HepG2 (cell line): ENCODE measurements around the gene MRPS7. TPM values are rescaled to one million over a fixed set of nuclear protein-coding genes. Genes with fewer than 3 reads are reported as not detected.

ENCODE experiments used
- HIVEP1 ChIP-seq: sonication (generic); formaldehyde crosslinking; IDR thresholded peaks from 2 replicates; pipeline ENCODE4 v1.4.0; 2020; ENCODE audit warnings: mild to moderate bottlenecking, missing genetic modification reagents
- IRF2 ChIP-seq: IDR thresholded peaks from 2 replicates; pipeline ENCODE4 v1.6.1; 2018; ENCODE audit warnings: missing genetic modification reagents, missing compliant biosample characterization
- ISX ChIP-seq: sonication (generic); formaldehyde crosslinking; conservative IDR thresholded peaks from 2 replicates; pipeline ENCODE4 v1.5.0; 2020; ENCODE audit warnings: missing genetic modification reagents
- KMT2B ChIP-seq: IDR thresholded peaks from 2 replicates; pipeline ENCODE4 v1.6.1; 2016; ENCODE audit warnings: missing genetic modification reagents, missing compliant biosample characterization
- MYNN ChIP-seq: sonication (generic); formaldehyde crosslinking; IDR thresholded peaks from 2 replicates; pipeline ENCODE4 v1.4.0; 2020; ENCODE audit warnings: mild to moderate bottlenecking, low read depth, missing genetic modification reagents
- NFKB2 ChIP-seq: sonication (generic); formaldehyde crosslinking; IDR thresholded peaks from 2 replicates; pipeline ENCODE4 v1.4.0; 2020; ENCODE audit warnings: missing genetic modification reagents, borderline replicate concordance
- PCBP1 ChIP-seq: fragments of 200-400 bp; formaldehyde crosslinking; IDR thresholded peaks from 2 replicates; pipeline ENCODE4 v1.6.1; 2017; ENCODE audit warnings: mild to moderate bottlenecking, low read depth, low read length, borderline replicate concordance
- RFXAP ChIP-seq: sonication (generic); formaldehyde crosslinking; IDR thresholded peaks from 2 replicates; pipeline ENCODE4 v1.4.0; 2020; ENCODE audit warnings: missing genetic modification reagents, borderline replicate concordance
- SSRP1 ChIP-seq: IDR thresholded peaks from 2 replicates; pipeline ENCODE4 v1.6.1; 2016; ENCODE audit warnings: control low read depth
- TCF7 ChIP-seq: sonication (generic); IDR thresholded peaks from 2 replicates; pipeline ENCODE4 v1.6.1; 2016; ENCODE audit warnings: antibody characterized with exemption, low read depth
- U2AF1 ChIP-seq: fragments of 200-400 bp; formaldehyde crosslinking; optimal IDR thresholded peaks from 2 replicates; pipeline ENCODE3; 2017; ENCODE audit warnings: mild to moderate bottlenecking, low read depth, low read length
- XBP1 ChIP-seq: sonication (generic); formaldehyde crosslinking; IDR thresholded peaks from 2 replicates; pipeline ENCODE4 v1.5.0; 2020; ENCODE audit warnings: missing genetic modification reagents
- ZNF17 ChIP-seq: sonication (generic); formaldehyde crosslinking; IDR thresholded peaks from 2 replicates; pipeline ENCODE4 v1.5.0; 2020; ENCODE audit warnings: mild to moderate bottlenecking, missing genetic modification reagents
- ZNF501 ChIP-seq: sonication (generic); formaldehyde crosslinking; IDR thresholded peaks from 2 replicates; pipeline ENCODE4 v1.5.1; 2020; ENCODE audit warnings: mild to moderate bottlenecking, moderate library complexity, missing genetic modification reagents
- ZNF614 ChIP-seq: IDR thresholded peaks from 2 replicates; pipeline ENCODE4 v1.6.1; 2018; ENCODE audit warnings: missing biosample characterization, missing genetic modification reagents, inconsistent platforms, borderline replicate concordance
- polyA plus RNA-seq, 8 experiments: library from polyadenylated mRNA; depleted of rRNA in 3 of 8; stranded (reverse) in 7 of 8; unstranded in 1 of 8; fragments of >200 nt; fragmentation: Illumina TruSeq in 4 of 8; extraction: Trizol in 4 of 8; gene quantifications; 2 replicates each; pipeline versions ENCODE4 v1.2.1 to v1.2.3, GENCODE V29; 2011 to 2016; ENCODE audit warnings: low read depth in 4 of 8, missing spikeins in 1 of 8, mixed read lengths in 1 of 8; ENCODE audit not compliant: insufficient read depth in 1 of 8
- total RNA-seq, 5 experiments: library from RNA; depleted of rRNA; stranded (reverse); fragments of >200 nt; fragmentation: Illumina TruSeq; extraction: Trizol; gene quantifications; 2 replicates each; pipeline ENCODE4 v1.2.3, GENCODE V29; 2016; ENCODE audit warnings: low read depth in 1 of 5
- TF ChIP-seq, protein P1 (sequence below): sonication (generic); formaldehyde crosslinking; IDR thresholded peaks from 2 replicates; pipeline ENCODE4 v1.4.0; 2020; ENCODE audit warnings: missing genetic modification reagents, borderline replicate concordance
- TF ChIP-seq, protein P2 (sequence below): IDR thresholded peaks from 2 replicates; pipeline ENCODE4 v1.6.1; 2016; ENCODE audit warnings: mild to moderate bottlenecking, missing biosample characterization, missing genetic modification reagents
- TF ChIP-seq, protein P3 (sequence below): IDR thresholded peaks from 2 replicates; pipeline ENCODE4 v1.6.1; 2016; ENCODE audit warnings: mild to moderate bottlenecking
- TF ChIP-seq, protein P4 (sequence below): sonication (generic); formaldehyde crosslinking; IDR thresholded peaks from 2 replicates; pipeline ENCODE4 v1.4.0; 2020; ENCODE audit warnings: mild to moderate bottlenecking, missing genetic modification reagents, borderline replicate concordance

MRPS7 gene
- total and polyA plus RNA-seq, 2 of the 13 experiments (the other 11 are each of a cell fraction or from before 2014, with no cell fraction given), result 97.0 to 162 TPM

DNA sequence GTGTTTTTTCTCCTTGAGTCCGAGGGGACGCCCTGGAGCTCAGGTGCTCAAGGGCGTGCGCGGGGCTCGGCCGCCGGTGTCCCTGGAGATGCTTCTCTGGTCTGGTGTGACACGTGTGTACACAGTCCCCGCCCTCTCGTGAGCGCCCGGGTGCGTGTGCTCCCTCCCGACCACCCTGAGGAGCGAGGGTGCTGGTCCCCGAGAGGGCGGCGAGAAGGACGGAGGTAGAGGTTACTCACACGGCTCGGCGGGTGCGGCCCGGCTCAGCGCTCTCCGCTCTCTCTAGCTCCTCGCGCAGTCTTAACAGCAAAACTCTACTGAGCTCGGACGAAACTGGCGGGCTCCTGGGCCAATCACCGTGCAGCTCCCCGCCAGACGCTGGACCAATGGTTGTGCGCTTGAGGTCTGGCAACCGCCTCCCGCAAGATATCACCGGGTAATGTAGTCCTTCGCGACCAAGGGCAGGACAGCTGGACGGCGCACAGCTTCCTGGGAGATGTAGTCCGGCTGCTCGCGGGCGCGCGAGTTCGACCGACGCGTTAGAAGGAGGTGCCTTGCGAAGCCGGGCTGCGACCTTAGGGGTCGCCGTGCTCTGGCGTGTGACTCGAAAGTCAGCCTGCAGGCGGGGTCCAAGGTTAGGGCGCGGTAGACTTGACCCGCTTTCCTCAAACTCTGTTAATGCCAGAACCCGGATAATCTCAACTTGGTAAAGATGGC is 27.6 kb downstream of the MRPS7 start, which contains the start of gene SLC25A19 (continued):
- TF ChIP-seq, protein P1, sequence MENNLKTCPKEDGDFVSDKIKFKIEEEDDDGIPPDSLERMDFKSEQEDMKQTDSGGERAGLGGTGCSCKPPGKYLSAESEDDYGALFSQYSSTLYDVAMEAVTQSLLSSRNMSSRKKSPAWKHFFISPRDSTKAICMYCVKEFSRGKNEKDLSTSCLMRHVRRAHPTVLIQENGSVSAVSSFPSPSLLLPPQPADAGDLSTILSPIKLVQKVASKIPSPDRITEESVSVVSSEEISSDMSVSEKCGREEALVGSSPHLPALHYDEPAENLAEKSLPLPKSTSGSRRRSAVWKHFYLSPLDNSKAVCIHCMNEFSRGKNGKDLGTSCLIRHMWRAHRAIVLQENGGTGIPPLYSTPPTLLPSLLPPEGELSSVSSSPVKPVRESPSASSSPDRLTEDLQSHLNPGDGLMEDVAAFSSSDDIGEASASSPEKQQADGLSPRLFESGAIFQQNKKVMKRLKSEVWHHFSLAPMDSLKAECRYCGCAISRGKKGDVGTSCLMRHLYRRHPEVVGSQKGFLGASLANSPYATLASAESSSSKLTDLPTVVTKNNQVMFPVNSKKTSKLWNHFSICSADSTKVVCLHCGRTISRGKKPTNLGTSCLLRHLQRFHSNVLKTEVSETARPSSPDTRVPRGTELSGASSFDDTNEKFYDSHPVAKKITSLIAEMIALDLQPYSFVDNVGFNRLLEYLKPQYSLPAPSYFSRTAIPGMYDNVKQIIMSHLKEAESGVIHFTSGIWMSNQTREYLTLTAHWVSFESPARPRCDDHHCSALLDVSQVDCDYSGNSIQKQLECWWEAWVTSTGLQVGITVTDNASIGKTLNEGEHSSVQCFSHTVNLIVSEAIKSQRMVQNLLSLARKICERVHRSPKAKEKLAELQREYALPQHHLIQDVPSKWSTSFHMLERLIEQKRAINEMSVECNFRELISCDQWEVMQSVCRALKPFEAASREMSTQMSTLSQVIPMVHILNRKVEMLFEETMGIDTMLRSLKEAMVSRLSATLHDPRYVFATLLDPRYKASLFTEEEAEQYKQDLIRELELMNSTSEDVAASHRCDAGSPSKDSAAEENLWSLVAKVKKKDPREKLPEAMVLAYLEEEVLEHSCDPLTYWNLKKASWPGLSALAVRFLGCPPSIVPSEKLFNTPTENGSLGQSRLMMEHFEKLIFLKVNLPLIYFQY (CRISPR knock-in tag), result 0 out of 2 replicates have a peak, but pooled peaks have one; percentile 38
- TF ChIP-seq, protein P2, sequence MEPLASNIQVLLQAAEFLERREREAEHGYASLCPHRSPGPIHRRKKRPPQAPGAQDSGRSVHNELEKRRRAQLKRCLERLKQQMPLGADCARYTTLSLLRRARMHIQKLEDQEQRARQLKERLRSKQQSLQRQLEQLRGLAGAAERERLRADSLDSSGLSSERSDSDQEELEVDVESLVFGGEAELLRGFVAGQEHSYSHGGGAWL (CRISPR knock-in tag), result peak; percentile 93; the same call in 1 of the 2 replicates
- TF ChIP-seq ZNF501 (CRISPR knock-in tag), result peak; percentile 98
- TF ChIP-seq NFKB2 (CRISPR knock-in tag), result peak; percentile 79
- peak; percentile 93 for TF ChIP-seq MYNN (CRISPR knock-in tag)
- no peak for TF ChIP-seq ISX (CRISPR knock-in tag)
- no peak for TF ChIP-seq SSRP1 (CRISPR knock-in tag)
- peak; percentile 45; the same call in 1 of the 2 replicates for TF ChIP-seq PCBP1
- TF ChIP-seq, protein P3, sequence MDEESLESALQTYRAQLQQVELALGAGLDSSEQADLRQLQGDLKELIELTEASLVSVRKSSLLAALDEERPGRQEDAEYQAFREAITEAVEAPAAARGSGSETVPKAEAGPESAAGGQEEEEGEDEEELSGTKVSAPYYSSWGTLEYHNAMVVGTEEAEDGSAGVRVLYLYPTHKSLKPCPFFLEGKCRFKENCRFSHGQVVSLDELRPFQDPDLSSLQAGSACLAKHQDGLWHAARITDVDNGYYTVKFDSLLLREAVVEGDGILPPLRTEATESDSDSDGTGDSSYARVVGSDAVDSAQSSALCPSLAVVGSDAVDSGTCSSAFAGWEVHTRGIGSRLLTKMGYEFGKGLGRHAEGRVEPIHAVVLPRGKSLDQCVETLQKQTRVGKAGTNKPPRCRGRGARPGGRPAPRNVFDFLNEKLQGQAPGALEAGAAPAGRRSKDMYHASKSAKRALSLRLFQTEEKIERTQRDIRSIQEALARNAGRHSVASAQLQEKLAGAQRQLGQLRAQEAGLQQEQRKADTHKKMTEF, result peak; percentile 92
- peak; percentile 75 for TF ChIP-seq KMT2B (CRISPR knock-in tag)
- no peak for TF ChIP-seq TCF7
- peak; percentile 94 for TF ChIP-seq HIVEP1
- TF ChIP-seq U2AF1, result peak; percentile 64
- TF ChIP-seq RFXAP (CRISPR knock-in tag), result peak; percentile 84; the same call in 1 of the 2 replicates
- TF ChIP-seq XBP1 (CRISPR knock-in tag), result no peak
- TF ChIP-seq, protein P4, sequence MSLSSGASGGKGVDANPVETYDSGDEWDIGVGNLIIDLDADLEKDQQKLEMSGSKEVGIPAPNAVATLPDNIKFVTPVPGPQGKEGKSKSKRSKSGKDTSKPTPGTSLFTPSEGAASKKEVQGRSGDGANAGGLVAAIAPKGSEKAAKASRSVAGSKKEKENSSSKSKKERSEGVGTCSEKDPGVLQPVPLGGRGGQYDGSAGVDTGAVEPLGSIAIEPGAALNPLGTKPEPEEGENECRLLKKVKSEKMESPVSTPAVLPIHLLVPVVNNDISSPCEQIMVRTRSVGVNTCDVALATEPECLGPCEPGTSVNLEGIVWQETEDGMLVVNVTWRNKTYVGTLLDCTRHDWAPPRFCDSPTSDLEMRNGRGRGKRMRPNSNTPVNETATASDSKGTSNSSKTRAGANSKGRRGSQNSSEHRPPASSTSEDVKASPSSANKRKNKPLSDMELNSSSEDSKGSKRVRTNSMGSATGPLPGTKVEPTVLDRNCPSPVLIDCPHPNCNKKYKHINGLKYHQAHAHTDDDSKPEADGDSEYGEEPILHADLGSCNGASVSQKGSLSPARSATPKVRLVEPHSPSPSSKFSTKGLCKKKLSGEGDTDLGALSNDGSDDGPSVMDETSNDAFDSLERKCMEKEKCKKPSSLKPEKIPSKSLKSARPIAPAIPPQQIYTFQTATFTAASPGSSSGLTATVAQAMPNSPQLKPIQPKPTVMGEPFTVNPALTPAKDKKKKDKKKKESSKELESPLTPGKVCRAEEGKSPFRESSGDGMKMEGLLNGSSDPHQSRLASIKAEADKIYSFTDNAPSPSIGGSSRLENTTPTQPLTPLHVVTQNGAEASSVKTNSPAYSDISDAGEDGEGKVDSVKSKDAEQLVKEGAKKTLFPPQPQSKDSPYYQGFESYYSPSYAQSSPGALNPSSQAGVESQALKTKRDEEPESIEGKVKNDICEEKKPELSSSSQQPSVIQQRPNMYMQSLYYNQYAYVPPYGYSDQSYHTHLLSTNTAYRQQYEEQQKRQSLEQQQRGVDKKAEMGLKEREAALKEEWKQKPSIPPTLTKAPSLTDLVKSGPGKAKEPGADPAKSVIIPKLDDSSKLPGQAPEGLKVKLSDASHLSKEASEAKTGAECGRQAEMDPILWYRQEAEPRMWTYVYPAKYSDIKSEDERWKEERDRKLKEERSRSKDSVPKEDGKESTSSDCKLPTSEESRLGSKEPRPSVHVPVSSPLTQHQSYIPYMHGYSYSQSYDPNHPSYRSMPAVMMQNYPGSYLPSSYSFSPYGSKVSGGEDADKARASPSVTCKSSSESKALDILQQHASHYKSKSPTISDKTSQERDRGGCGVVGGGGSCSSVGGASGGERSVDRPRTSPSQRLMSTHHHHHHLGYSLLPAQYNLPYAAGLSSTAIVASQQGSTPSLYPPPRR (CRISPR knock-in tag), result no peak
- peak; percentile 95; the same call in 1 of the 2 replicates for TF ChIP-seq ZNF614 (CRISPR knock-in tag)
- peak; percentile 99 for TF ChIP-seq IRF2 (CRISPR knock-in tag)
- no peak for TF ChIP-seq ZNF17
